Panc1 (cell line): Measurements from ENCODE around the gene NFE2. TPM values are rescaled to one million over a fixed set of nuclear protein-coding genes. Genes with fewer than 3 reads are reported as not detected.

ENCODE experiments used
- ATAC-seq: fragments of 200-7000 bp; cut with Tn5 transposase; 2 replicates; pipeline ENCODE4 v1.9.1; 2020; ENCODE audit warnings: mild to moderate bottlenecking, moderate library complexity
- BruUV-seq: library from RNA; stranded (reverse); fragments of 400-500 nt; replicated peaks from 2 replicates; lab custom pipeline; 2021; lab: Mats Ljungman, UMichigan
- CTCF ChIA-PET: fragments of 300-600 bp; sonication (Branson Sonifier 250); formaldehyde crosslinking; loops from one replicate; lab custom pipeline; 2022; ENCODE audit warnings: antibody characterized with exemption; lab: Charles Lee
- POLR2A ChIA-PET: fragments of 300-600 bp; sonication (Branson Sonifier 250); formaldehyde crosslinking; loops from one replicate; lab custom pipeline; 2022; ENCODE audit warnings: antibody characterized with exemption; lab: Charles Lee
- DNase-seq: peaks from one replicate; pipeline ENCODE4 v3.0.0-alpha.2; 2010; ENCODE audit warnings: low read depth, low spot score
- H3K27ac ChIP-seq: 2 replicates; pipeline ENCODE4 v1.5.1; 2011; ENCODE audit warnings: mild to moderate bottlenecking, low read length, inconsistent platforms
- H3K27me3 ChIP-seq: fragments of 200-500 bp; sonication (Bioruptor generic); 2 replicates; pipeline ENCODE4 v1.6.0; 2014; ENCODE audit warnings: low read length, inconsistent platforms; ENCODE audit not compliant: control insufficient read depth, insufficient read depth
- H3K36me3 ChIP-seq: fragments of 200-500 bp; sonication (Bioruptor generic); 2 replicates; pipeline ENCODE4 v1.5.1; 2014; ENCODE audit warnings: inconsistent platforms, mild to moderate bottlenecking, low read length, moderate library complexity; ENCODE audit not compliant: control insufficient read depth, insufficient read depth
- H3K4me1 ChIP-seq: 2 replicates; pipeline ENCODE4 v1.5.1; 2011; ENCODE audit warnings: inconsistent platforms, mild to moderate bottlenecking, low read length, moderate library complexity; ENCODE audit not compliant: control insufficient read depth, insufficient read depth
- H3K4me3 ChIP-seq, 2 experiments: 2 replicates each; pipeline ENCODE4 v1.5.1; 2011 to 2012; ENCODE audit warnings: low read depth in 2 of 2, low read length in 2 of 2, mild to moderate bottlenecking in 2 of 2, inconsistent platforms in 1 of 2, moderate library complexity in 1 of 2
- H3K9me3 ChIP-seq: fragments of 200-500 bp; sonication (Bioruptor generic); 2 replicates; pipeline ENCODE4 v1.5.1; 2014; ENCODE audit warnings: low read depth, mild to moderate bottlenecking, inconsistent platforms, low read length, moderate library complexity; ENCODE audit not compliant: control insufficient read depth, insufficient read depth
- CTCF ChIP-seq: fragments of 450-650 bp; IDR thresholded peaks from 2 replicates; pipeline ENCODE4 v1.5.1; 2017; ENCODE audit warnings: mild to moderate bottlenecking
- POLR2AphosphoS5 ChIP-seq: IDR thresholded peaks from 2 replicates; pipeline ENCODE4 v1.6.1; 2012; ENCODE audit warnings: mild to moderate bottlenecking, low read depth, low read length, moderate library complexity
- REST ChIP-seq, 2 experiments: IDR thresholded peaks; 2 replicates each; pipeline ENCODE4 v1.6.1; 2011 to 2012; ENCODE audit warnings: low read depth in 2 of 2, control low read depth in 1 of 2, low read length in 1 of 2, mild to moderate bottlenecking in 1 of 2, moderate library complexity in 1 of 2; ENCODE audit not compliant: insufficient read depth in 1 of 2
- SIN3A ChIP-seq: IDR thresholded peaks from 2 replicates; pipeline ENCODE4 v1.6.1; 2012; ENCODE audit warnings: low read depth, mild to moderate bottlenecking, low read length, moderate library complexity, borderline replicate concordance; ENCODE audit not compliant: insufficient read depth
- TCF7L2 ChIP-seq: IDR thresholded peaks from 2 replicates; pipeline ENCODE4 v1.6.1; 2011; ENCODE audit warnings: mild to moderate bottlenecking, low read depth, low read length, inconsistent platforms
- in situ Hi-C: cut with HindIII; loops from 2 replicates; pipeline ENCODE4 v1.10.0; 2016; ENCODE audit warnings: low sequenced_read_pairs, low pct_unique_long_range_greater_than_20kb
- intact Hi-C: fragments of 100-400 bp; cut with micrococcal nuclease; formaldehyde crosslinking; loops from one replicate; pipeline ENCODE4 v1.10.0; 2022; ENCODE audit not compliant: unreplicated experiment
- total RNA-seq: library from RNA; stranded (reverse); gene quantifications from one replicate; pipeline ENCODE4 v1.2.1, GENCODE V29; 2021; ENCODE audit not compliant: unreplicated experiment

The NFE2 gene
- total RNA-seq, 1 experiment from 2014 or later, result 0.26 TPM

GRCh38 chr12:54300225-54300731, 537 bp downstream of the NFE2 start:
- BruUV-seq, result no TSS peak
- CTCF ChIA-PET, result interaction anchor here (0.5 to 1.9 kb wide), 2 partner anchors 20 to 25 kb away, joined by 3 to 6 read pairs; partner anchors contain the start of gene COPZ1
- ATAC-seq, result peak; percentile 49
- Histone ChIP-seq H3K27ac (no peak overlapping the region), H3K9me3 (no peaks in the 10 kb centered on the region), H3K4me3 (peak overlapping the region in 1 of 2 experiments; percentile 23; a peak in 1 of 4 replicates), H3K36me3 (no peaks in the 10 kb centered on the region), H3K4me1 (peaks cover 14% of the 10 kb centered on the region), H3K27me3 (peaks cover 13% of the 10 kb centered on the region; the same call in 1 of the 2 replicates)
- in situ Hi-C loops (no loop called here), intact Hi-C loops (no loop called here)
- POLR2A ChIA-PET, result no interaction called here
- no peak for TF ChIP-seq TCF7L2
- no peak for TF ChIP-seq CTCF
- no peak for TF ChIP-seq SIN3A
- TF ChIP-seq POLR2AphosphoS5, result no peak
- no peak for TF ChIP-seq REST (IDR thresholded peaks at IDR 0.05; ENCODE audit: insufficient read depth in 1 of 2, low read depth in 2 of 2, low read length in 1 of 2)
- no peak for DNase-seq

- ATAC-seq (no peak), DNase-seq (no peak)
- Histone ChIP-seq H3K9me3 (no peaks in the 10 kb centered on the region), H3K4me1 (peaks cover 14% of the 10 kb centered on the region), H3K27me3 (peaks cover 13% of the 10 kb centered on the region; the same call in 1 of the 2 replicates), H3K27ac (no peak overlapping the region), H3K36me3 (no peaks in the 10 kb centered on the region), H3K4me3 (no peak overlapping the region)
- in situ Hi-C loops, result no loop called here
- BruUV-seq, result no TSS peak
- TF ChIP-seq POLR2AphosphoS5 (no peak), REST (IDR thresholded peaks at IDR 0.05; ENCODE audit: insufficient read depth in 1 of 2, low read depth in 2 of 2, low read length in 1 of 2) (no peak), CTCF (no peak), TCF7L2 (no peak), SIN3A (no peak)
- CTCF ChIA-PET, result interaction anchor here (0.5 to 1.9 kb wide), 4 partner anchors 13 to 90 kb away, joined by 3 to 6 read pairs (median 4); partner anchors contain the start of gene COPZ1
- intact Hi-C loops, result no loop called here
- POLR2A ChIA-PET, result interaction anchor here (0.6 kb wide), 1 partner anchor 283 kb away, joined by 14 read pairs; no protein-coding TSS in a partner anchor
Observed at GRCh38 chr12:54299515-54300224, 1.1 kb downstream of the NFE2 start.
